ENCODE measurements around the gene VPS25.

VPS25 gene

DNA sequence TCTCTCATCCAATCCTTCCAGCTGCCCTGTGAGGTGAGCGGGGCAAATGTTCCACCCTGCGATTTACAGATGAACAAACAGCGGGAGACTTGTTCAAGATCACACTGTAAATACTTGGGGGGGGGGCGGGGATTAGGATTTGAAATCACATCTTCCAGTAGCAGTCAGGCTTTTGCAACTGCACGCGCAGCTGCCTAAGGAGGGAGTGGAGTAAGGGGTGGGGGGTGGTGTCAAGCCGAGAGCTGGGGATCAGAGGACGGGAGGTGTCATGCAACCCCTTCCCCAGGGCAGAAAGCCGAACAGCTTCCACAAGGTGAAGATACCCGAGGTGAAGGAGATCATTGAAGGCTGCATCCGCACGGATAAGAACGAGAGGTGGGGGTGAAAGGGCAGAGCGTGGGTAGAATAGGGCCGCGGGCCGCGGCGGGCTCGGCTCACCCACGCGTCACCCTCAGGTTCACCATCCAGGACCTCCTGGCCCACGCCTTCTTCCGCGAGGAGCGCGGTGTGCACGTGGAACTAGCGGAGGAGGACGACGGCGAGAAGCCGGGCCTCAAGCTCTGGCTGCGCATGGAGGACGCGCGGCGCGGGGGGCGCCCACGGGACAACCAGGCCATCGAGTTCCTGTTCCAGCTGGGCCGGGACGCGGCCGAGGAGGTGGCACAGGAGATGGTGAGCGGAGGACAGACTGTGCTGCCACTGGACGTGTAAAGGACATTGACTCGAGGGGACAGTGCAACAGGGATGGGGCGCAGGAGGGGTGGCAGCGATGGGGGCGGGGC, 11.8 kb downstream of the VPS25 start:
- H3K4me3 ChIP-seq (ENCODE audit: control insufficient read depth, low read depth, low read length): no peak overlapping the region
- DNase-seq (ENCODE audit: low read depth): no peak
- TF ChIP-seq, protein P1, sequence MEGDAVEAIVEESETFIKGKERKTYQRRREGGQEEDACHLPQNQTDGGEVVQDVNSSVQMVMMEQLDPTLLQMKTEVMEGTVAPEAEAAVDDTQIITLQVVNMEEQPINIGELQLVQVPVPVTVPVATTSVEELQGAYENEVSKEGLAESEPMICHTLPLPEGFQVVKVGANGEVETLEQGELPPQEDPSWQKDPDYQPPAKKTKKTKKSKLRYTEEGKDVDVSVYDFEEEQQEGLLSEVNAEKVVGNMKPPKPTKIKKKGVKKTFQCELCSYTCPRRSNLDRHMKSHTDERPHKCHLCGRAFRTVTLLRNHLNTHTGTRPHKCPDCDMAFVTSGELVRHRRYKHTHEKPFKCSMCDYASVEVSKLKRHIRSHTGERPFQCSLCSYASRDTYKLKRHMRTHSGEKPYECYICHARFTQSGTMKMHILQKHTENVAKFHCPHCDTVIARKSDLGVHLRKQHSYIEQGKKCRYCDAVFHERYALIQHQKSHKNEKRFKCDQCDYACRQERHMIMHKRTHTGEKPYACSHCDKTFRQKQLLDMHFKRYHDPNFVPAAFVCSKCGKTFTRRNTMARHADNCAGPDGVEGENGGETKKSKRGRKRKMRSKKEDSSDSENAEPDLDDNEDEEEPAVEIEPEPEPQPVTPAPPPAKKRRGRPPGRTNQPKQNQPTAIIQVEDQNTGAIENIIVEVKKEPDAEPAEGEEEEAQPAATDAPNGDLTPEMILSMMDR (IDR thresholded peaks at IDR 0.05; ENCODE audit: control insufficient read depth, insufficient read depth, low read depth, low read length, missing control alignments): no peak

DNA sequence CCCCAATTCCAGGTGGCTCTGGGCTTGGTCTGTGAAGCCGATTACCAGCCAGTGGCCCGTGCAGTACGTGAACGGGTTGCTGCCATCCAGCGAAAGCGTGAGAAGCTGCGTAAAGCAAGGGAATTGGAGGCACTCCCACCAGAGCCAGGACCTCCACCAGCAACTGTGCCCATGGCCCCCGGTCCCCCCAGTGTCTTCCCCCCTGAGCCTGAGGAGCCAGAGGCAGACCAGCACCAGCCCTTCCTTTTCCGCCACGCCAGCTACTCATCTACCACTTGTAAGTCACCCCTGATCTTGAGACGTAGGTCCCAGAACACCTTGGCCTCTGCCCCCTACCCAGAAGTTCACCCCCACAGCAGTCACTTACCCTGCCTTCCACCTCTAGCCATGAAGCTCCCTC, 14.0 kb downstream of the VPS25 start:
- no peak for DNase-seq (ENCODE audit: low read depth)
- H3K4me3 ChIP-seq (ENCODE audit: control insufficient read depth, low read depth, low read length): no peak overlapping the region
- TF ChIP-seq, protein P1 (IDR thresholded peaks at IDR 0.05; ENCODE audit: control insufficient read depth, insufficient read depth, low read depth, low read length, missing control alignments): no peak

DNA sequence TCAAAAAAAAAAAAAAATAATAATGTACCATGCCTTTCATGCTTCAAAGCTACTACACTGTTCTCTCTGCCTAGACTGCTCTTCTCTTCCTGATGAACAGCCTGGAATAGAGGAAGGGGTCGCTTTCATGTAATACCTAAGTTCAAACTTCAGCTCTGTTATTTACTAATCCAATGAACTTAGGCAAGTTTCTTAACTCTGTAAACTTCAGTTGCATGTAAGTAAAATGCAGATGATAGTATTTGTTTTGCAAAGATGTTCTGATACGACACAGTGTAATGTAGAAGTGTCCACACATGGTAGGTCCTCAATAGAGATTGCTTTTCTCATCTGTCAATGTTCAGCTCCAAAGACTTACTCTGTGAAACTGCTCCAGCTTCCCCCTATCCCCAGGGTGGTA, 18.7 kb downstream of the VPS25 start:
- TF ChIP-seq, protein P1 (IDR thresholded peaks at IDR 0.05; ENCODE audit: control insufficient read depth, insufficient read depth, low read depth, low read length, missing control alignments): no peak
- no peak overlapping the region for H3K4me3 ChIP-seq (ENCODE audit: control insufficient read depth, low read depth, low read length)
- DNase-seq (ENCODE audit: low read depth): no peak

DNA sequence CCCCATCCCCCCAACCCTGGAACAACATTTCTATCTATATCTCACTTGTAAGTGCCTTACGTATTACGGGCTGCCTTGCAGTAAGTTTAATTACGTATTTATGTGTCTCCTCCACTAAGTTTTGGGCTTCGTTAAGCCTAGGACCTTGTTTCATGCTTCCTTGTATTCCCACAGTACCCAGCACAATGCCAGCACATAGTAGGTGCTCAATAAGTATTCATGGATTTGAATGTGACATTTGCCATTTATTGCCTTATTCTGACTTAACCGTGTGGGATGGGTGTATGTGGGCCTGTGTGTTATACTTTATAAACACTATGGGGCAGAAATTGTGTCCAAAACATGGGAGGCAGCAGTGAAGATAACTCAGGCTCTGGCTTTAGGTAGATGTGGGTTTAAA, 19.3 kb downstream of the VPS25 start:
- TF ChIP-seq, protein P1 (IDR thresholded peaks at IDR 0.05; ENCODE audit: control insufficient read depth, insufficient read depth, low read depth, low read length, missing control alignments): no peak
- no peak for DNase-seq (ENCODE audit: low read depth)

DNA sequence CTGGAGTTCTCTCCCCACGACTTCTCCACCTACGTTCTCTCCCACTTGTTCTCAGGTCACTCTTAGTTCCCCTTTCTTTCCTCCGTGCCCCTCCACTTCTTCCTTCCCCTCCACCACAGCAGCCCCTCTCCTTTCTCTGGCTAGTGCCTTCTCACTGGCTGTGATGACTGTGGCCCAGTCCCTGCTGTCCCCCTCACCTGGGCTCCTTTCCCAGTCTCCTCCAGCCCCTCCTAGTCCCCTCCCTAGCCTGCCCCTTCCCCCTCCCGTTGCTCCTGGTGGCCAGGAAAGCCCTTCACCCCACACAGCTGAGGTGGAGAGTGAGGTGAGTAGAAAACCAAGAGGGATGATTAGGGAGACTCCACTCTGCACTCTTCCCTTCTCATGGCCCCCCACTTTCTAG, 21.8 kb downstream of the VPS25 start:
- no peak overlapping the region for H3K4me3 ChIP-seq (ENCODE audit: control insufficient read depth, low read depth, low read length)
- DNase-seq (ENCODE audit: low read depth): no peak
- TF ChIP-seq, protein P1 (IDR thresholded peaks at IDR 0.05; ENCODE audit: control insufficient read depth, insufficient read depth, low read depth, low read length, missing control alignments): no peak

More for the DNA sequence above, 19.3 kb downstream of the VPS25 start:
- no peak overlapping the region for H3K4me3 ChIP-seq (ENCODE audit: control insufficient read depth, low read depth, low read length)

DNA sequence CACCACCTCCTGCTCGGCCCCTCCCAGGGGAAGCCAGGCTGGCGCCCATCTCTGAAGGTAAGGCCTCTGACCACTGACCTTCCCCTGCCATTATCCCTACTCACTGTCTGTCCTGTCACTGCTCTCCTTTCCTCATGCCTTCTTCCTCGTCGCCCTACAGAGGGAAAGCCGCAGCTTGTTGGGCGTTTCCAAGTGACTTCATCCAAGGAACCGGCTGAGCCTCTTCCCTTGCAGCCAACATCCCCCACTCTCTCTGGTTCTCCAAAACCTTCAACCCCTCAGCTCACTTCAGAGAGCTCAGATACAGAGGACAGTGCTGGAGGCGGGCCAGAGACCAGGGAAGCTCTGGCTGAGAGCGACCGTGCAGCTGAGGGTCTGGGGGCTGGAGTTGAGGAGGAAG, 22.2 kb downstream of the VPS25 start:
- TF ChIP-seq, protein P1 (IDR thresholded peaks at IDR 0.05; ENCODE audit: control insufficient read depth, insufficient read depth, low read depth, low read length, missing control alignments): no peak
- no peak overlapping the region for H3K4me3 ChIP-seq (ENCODE audit: control insufficient read depth, low read depth, low read length)
- DNase-seq (ENCODE audit: low read depth): no peak
